ENCODE results near the gene NEK1.

NEK1 gene

GRCh38 chr4:169493164-169493524 lies 119.2 kb downstream of the NEK1 start:
- H3K27me3 ChIP-seq (ENCODE audit: control insufficient read depth, insufficient read depth, low read length): no peaks in the 10 kb centered on the region
- H3K36me3 ChIP-seq (ENCODE audit: control insufficient read depth, insufficient read depth, low read length): no peaks in the 10 kb centered on the region
- DNase-seq (ENCODE audit: low read depth, low spot score): no peak
- no peak overlapping the region for H3K4me3 ChIP-seq (ENCODE audit: low read length)
- no peak overlapping the region for H3K27ac ChIP-seq (ENCODE audit: low read length)
- no CpG with 5 or more reads among the region's 2 CpGs for WGBS (ENCODE audit: insufficient coverage, insufficient read length)
- no peaks in the 10 kb centered on the region for H3K4me1 ChIP-seq (ENCODE audit: control insufficient read depth, insufficient read depth, low read length)
- H3K9me3 ChIP-seq (ENCODE audit: control insufficient read depth, insufficient read depth, low read length): no peaks in the 10 kb centered on the region

GRCh38 chr4:169492436-169493163 lies 119.8 kb downstream of the NEK1 start:
- Histone ChIP-seq H3K4me1 (ENCODE audit: control insufficient read depth, insufficient read depth, low read length) (no peaks in the 10 kb centered on the region), H3K27ac (ENCODE audit: low read length) (no peak overlapping the region), H3K4me3 (ENCODE audit: low read length) (no peak overlapping the region), H3K9me3 (ENCODE audit: control insufficient read depth, insufficient read depth, low read length) (no peaks in the 10 kb centered on the region), H3K27me3 (ENCODE audit: control insufficient read depth, insufficient read depth, low read length) (no peaks in the 10 kb centered on the region), H3K36me3 (ENCODE audit: control insufficient read depth, insufficient read depth, low read length) (no peaks in the 10 kb centered on the region)
- no CpG with 5 or more reads among the region's 10 CpGs for WGBS (ENCODE audit: insufficient coverage, insufficient read length)
- DNase-seq (ENCODE audit: low read depth, low spot score): peak; percentile 27

- H3K4me3 ChIP-seq (ENCODE audit: low read length): no peak overlapping the region
- no CpG with 5 or more reads among the region's 1 CpG for whole genome bisulfite sequencing (ENCODE audit: insufficient coverage, insufficient read length)
Measured at GRCh38 chr4:169491211-169491610, 121.2 kb downstream of the NEK1 start.

GRCh38 chr4:169489306-169489705 lies 123.1 kb downstream of the NEK1 start:
- Histone ChIP-seq H3K36me3 (ENCODE audit: control insufficient read depth, insufficient read depth, low read length) (no peaks in the 10 kb centered on the region), H3K4me3 (ENCODE audit: low read length) (no peak overlapping the region), H3K27ac (ENCODE audit: low read length) (no peak overlapping the region), H3K4me1 (ENCODE audit: control insufficient read depth, insufficient read depth, low read length) (no peaks in the 10 kb centered on the region), H3K9me3 (ENCODE audit: control insufficient read depth, insufficient read depth, low read length) (no peaks in the 10 kb centered on the region), H3K27me3 (ENCODE audit: control insufficient read depth, insufficient read depth, low read length) (no peaks in the 10 kb centered on the region)
- DNase-seq (ENCODE audit: low read depth, low spot score): no peak

More at GRCh38 chr4:169491211-169491610, 121.2 kb downstream of the NEK1 start:
- Histone ChIP-seq H3K4me1 (ENCODE audit: control insufficient read depth, insufficient read depth, low read length) (no peaks in the 10 kb centered on the region), H3K36me3 (ENCODE audit: control insufficient read depth, insufficient read depth, low read length) (no peaks in the 10 kb centered on the region), H3K27me3 (ENCODE audit: control insufficient read depth, insufficient read depth, low read length) (no peaks in the 10 kb centered on the region), H3K27ac (ENCODE audit: low read length) (no peak overlapping the region), H3K9me3 (ENCODE audit: control insufficient read depth, insufficient read depth, low read length) (no peaks in the 10 kb centered on the region)
- DNase-seq (ENCODE audit: low read depth, low spot score): no peak

GRCh38 chr4:169485791-169486742 lies 126.3 kb downstream of the NEK1 start:
- no peaks in the 10 kb centered on the region for H3K4me1 ChIP-seq (ENCODE audit: control insufficient read depth, insufficient read depth, low read length)
- no peaks in the 10 kb centered on the region for H3K9me3 ChIP-seq (ENCODE audit: control insufficient read depth, insufficient read depth, low read length)
- WGBS (ENCODE audit: insufficient coverage, insufficient read length): no CpG with 5 or more reads among the region's 7 CpGs
- DNase-seq (ENCODE audit: low read depth, low spot score): peak; percentile 11
- no peaks in the 10 kb centered on the region for H3K27me3 ChIP-seq (ENCODE audit: control insufficient read depth, insufficient read depth, low read length)
- H3K27ac ChIP-seq (ENCODE audit: low read length): no peak overlapping the region
- H3K4me3 ChIP-seq (ENCODE audit: low read length): no peak overlapping the region
- H3K36me3 ChIP-seq (ENCODE audit: control insufficient read depth, insufficient read depth, low read length): no peaks in the 10 kb centered on the region

- no peak for DNase-seq (ENCODE audit: low read depth, low spot score)
- H3K27ac ChIP-seq (ENCODE audit: low read length): no peak overlapping the region
- H3K27me3 ChIP-seq (ENCODE audit: control insufficient read depth, insufficient read depth, low read length): no peaks in the 10 kb centered on the region
- H3K36me3 ChIP-seq (ENCODE audit: control insufficient read depth, insufficient read depth, low read length): no peaks in the 10 kb centered on the region
- no peaks in the 10 kb centered on the region for H3K9me3 ChIP-seq (ENCODE audit: control insufficient read depth, insufficient read depth, low read length)
- H3K4me3 ChIP-seq (ENCODE audit: low read length): no peak overlapping the region
- H3K4me1 ChIP-seq (ENCODE audit: control insufficient read depth, insufficient read depth, low read length): no peaks in the 10 kb centered on the region
Measured at GRCh38 chr4:169485086-169485485, 127.3 kb downstream of the NEK1 start.

- Histone ChIP-seq H3K9me3 (ENCODE audit: control insufficient read depth, insufficient read depth, low read length) (no peaks in the 10 kb centered on the region), H3K4me1 (ENCODE audit: control insufficient read depth, insufficient read depth, low read length) (no peaks in the 10 kb centered on the region), H3K27me3 (ENCODE audit: control insufficient read depth, insufficient read depth, low read length) (no peaks in the 10 kb centered on the region), H3K4me3 (ENCODE audit: low read length) (no peak overlapping the region), H3K27ac (ENCODE audit: low read length) (no peak overlapping the region), H3K36me3 (ENCODE audit: control insufficient read depth, insufficient read depth, low read length) (no peaks in the 10 kb centered on the region)
- DNase-seq (ENCODE audit: low read depth, low spot score): no peak
- no CpG with 5 or more reads among the region's 3 CpGs for WGBS (ENCODE audit: insufficient coverage, insufficient read length)
Measured at GRCh38 chr4:169484485-169484884, 127.9 kb downstream of the NEK1 start.

GRCh38 chr4:169464080-169464479 lies 148.3 kb downstream of the NEK1 start:
- no peak overlapping the region for H3K4me3 ChIP-seq (ENCODE audit: low read length)
- no peak for DNase-seq (ENCODE audit: low read depth, low spot score)
- H3K27me3 ChIP-seq (ENCODE audit: control insufficient read depth, insufficient read depth, low read length): no peaks in the 10 kb centered on the region
- no peak overlapping the region for H3K27ac ChIP-seq (ENCODE audit: low read length)
- H3K36me3 ChIP-seq (ENCODE audit: control insufficient read depth, insufficient read depth, low read length): no peaks in the 10 kb centered on the region
- H3K4me1 ChIP-seq (ENCODE audit: control insufficient read depth, insufficient read depth, low read length): no peaks in the 10 kb centered on the region
- WGBS (ENCODE audit: insufficient coverage, insufficient read length): no CpG with 5 or more reads among the region's 3 CpGs
- no peaks in the 10 kb centered on the region for H3K9me3 ChIP-seq (ENCODE audit: control insufficient read depth, insufficient read depth, low read length)

- Histone ChIP-seq H3K4me3 (ENCODE audit: low read length) (no peak overlapping the region), H3K27me3 (ENCODE audit: control insufficient read depth, insufficient read depth, low read length) (no peaks in the 10 kb centered on the region), H3K27ac (ENCODE audit: low read length) (no peak overlapping the region), H3K36me3 (ENCODE audit: control insufficient read depth, insufficient read depth, low read length) (no peaks in the 10 kb centered on the region), H3K9me3 (ENCODE audit: control insufficient read depth, insufficient read depth, low read length) (no peaks in the 10 kb centered on the region), H3K4me1 (ENCODE audit: control insufficient read depth, insufficient read depth, low read length) (no peaks in the 10 kb centered on the region)
- WGBS (ENCODE audit: insufficient coverage, insufficient read length): no CpG with 5 or more reads among the region's 7 CpGs
- DNase-seq (ENCODE audit: low read depth, low spot score): no peak
Measured at GRCh38 chr4:169460081-169460480, 152.3 kb downstream of the NEK1 start.

GRCh38 chr4:169458575-169458974 lies 153.8 kb downstream of the NEK1 start:
- no peak overlapping the region for H3K27ac ChIP-seq (ENCODE audit: low read length)
- H3K9me3 ChIP-seq (ENCODE audit: control insufficient read depth, insufficient read depth, low read length): no peaks in the 10 kb centered on the region
- no peaks in the 10 kb centered on the region for H3K27me3 ChIP-seq (ENCODE audit: control insufficient read depth, insufficient read depth, low read length)
- no peak for DNase-seq (ENCODE audit: low read depth, low spot score)
- H3K4me3 ChIP-seq (ENCODE audit: low read length): no peak overlapping the region
- H3K4me1 ChIP-seq (ENCODE audit: control insufficient read depth, insufficient read depth, low read length): no peaks in the 10 kb centered on the region
- H3K36me3 ChIP-seq (ENCODE audit: control insufficient read depth, insufficient read depth, low read length): no peaks in the 10 kb centered on the region

All from iPS DF 6.9 (cell line).